ENCODE results near the gene APOC4.
"Not testable (repeated sequence)": the region's sequence is repeated elsewhere in the genome, so short reads cannot be mapped to it uniquely, and the experiment has no call there.

APOC4 gene

GRCh38 chr19:44914433-44915206, 27.4 kb upstream of the APOC4 start, which contains the start of gene APOC1:
APOC1 (plus strand) TSS chr19:44914608; CDS start chr19:44914892, 284 bp downstream.
- DNase-seq (ENCODE audit: low read depth in 1 of 2, low spot score in 1 of 2), result peak; percentile 51 to 72

- DNase-seq (ENCODE audit: low read depth in 1 of 2, low spot score in 1 of 2), result no peak
Observed at GRCh38 chr19:44924243-44924725, 17.8 kb upstream of the APOC4 start.

GRCh38 chr19:44925114-44925891, 16.7 kb upstream of the APOC4 start:
- DNase-seq (ENCODE audit: low read depth in 1 of 2, low spot score in 1 of 2), result no peak

- DNase-seq (ENCODE audit: low read depth in 1 of 2, low spot score in 1 of 2), result not testable (repeated sequence)
Observed at GRCh38 chr19:44926245-44927077, 15.6 kb upstream of the APOC4 start.

GRCh38 chr19:44927746-44928145, 14.3 kb upstream of the APOC4 start:
- no peak for DNase-seq (ENCODE audit: low read depth in 1 of 2, low spot score in 1 of 2)

- DNase-seq (ENCODE audit: low read depth in 1 of 2, low spot score in 1 of 2), result no peak
Observed at GRCh38 chr19:44930088-44930487, 11.9 kb upstream of the APOC4 start.

GRCh38 chr19:44931541-44931940, 10.5 kb upstream of the APOC4 start:
- no peak for DNase-seq (ENCODE audit: low read depth in 1 of 2, low spot score in 1 of 2)

GRCh38 chr19:44939668-44940067, 2.4 kb upstream of the APOC4 start:
- no peak for DNase-seq (ENCODE audit: low read depth in 1 of 2, low spot score in 1 of 2)

GRCh38 chr19:44943801-44944249, 1.8 kb downstream of the APOC4 start:
- no peak for DNase-seq (ENCODE audit: low read depth in 1 of 2, low spot score in 1 of 2)

GRCh38 chr19:44947041-44947581, 5.1 kb downstream of the APOC4 start:
- no peak for DNase-seq (ENCODE audit: low read depth in 1 of 2, low spot score in 1 of 2)

- DNase-seq (ENCODE audit: low read depth in 1 of 2, low spot score in 1 of 2), result no peak
Observed at GRCh38 chr19:44948237-44948636, 6.2 kb downstream of the APOC4 start.

GRCh38 chr19:44948763-44949374, 6.8 kb downstream of the APOC4 start:
- no peak for DNase-seq (ENCODE audit: low read depth in 1 of 2, low spot score in 1 of 2)

GRCh38 chr19:44949550-44949949, 7.5 kb downstream of the APOC4 start:
- DNase-seq (ENCODE audit: low read depth in 1 of 2, low spot score in 1 of 2), result no peak

- peak; percentile 12 to 65 for DNase-seq (ENCODE audit: low read depth in 1 of 2, low spot score in 1 of 2)
Observed at GRCh38 chr19:44951179-44952159, 9.4 kb downstream of the APOC4 start.

GRCh38 chr19:44954278-44954648, 12.2 kb downstream of the APOC4 start:
- DNase-seq (ENCODE audit: low read depth in 1 of 2, low spot score in 1 of 2), result no peak

GRCh38 chr19:44954649-44955504, 12.8 kb downstream of the APOC4 start, which contains the start of gene CLPTM1:
CLPTM1 (plus strand) TSS chr19:44955380; CDS start chr19:44955396, 16 bp downstream.
- DNase-seq (ENCODE audit: low read depth in 1 of 2, low spot score in 1 of 2), result peak; percentile 94 to 95

GRCh38 chr19:44955505-44956439, 13.7 kb downstream of the APOC4 start:
- no peak for DNase-seq (ENCODE audit: low read depth in 1 of 2, low spot score in 1 of 2)
